NCI-H510A treated with DMSO at 0.1 percent for 48 hours (cell line): ENCODE data around the gene MACROD2.

ENCODE experiments used
- DNase-seq: peaks from one replicate; lab custom pipeline; 2025; lab: John Stamatoyannopoulos, UW

The MACROD2 gene

GRCh38 chr20:15224199-15224598, 1228.9 kb downstream of the MACROD2 start:
- DNase-seq, result no peak

- DNase-seq, result no peak
Observed at GRCh38 chr20:15227102-15227501, 1231.8 kb downstream of the MACROD2 start.

- no peak for DNase-seq
Observed at GRCh38 chr20:15232243-15232642, 1236.9 kb downstream of the MACROD2 start.

GRCh38 chr20:15235471-15236198, 1240.3 kb downstream of the MACROD2 start:
- DNase-seq, result no peak

GRCh38 chr20:15236812-15237211, 1241.5 kb downstream of the MACROD2 start:
- DNase-seq, result no peak

GRCh38 chr20:15239542-15240206, 1244.4 kb downstream of the MACROD2 start:
- DNase-seq, result no peak

- DNase-seq, result no peak
Observed at GRCh38 chr20:15240801-15241200, 1245.5 kb downstream of the MACROD2 start.

- DNase-seq, result no peak
Observed at GRCh38 chr20:15241681-15242080, 1246.4 kb downstream of the MACROD2 start.

GRCh38 chr20:15242773-15243172, 1247.5 kb downstream of the MACROD2 start:
- no peak for DNase-seq

GRCh38 chr20:15245896-15246295, 1250.6 kb downstream of the MACROD2 start:
- DNase-seq, result no peak

GRCh38 chr20:15248618-15249395, 1253.5 kb downstream of the MACROD2 start:
- DNase-seq, result no peak

- no peak for DNase-seq
Observed at GRCh38 chr20:15251171-15251570, 1255.9 kb downstream of the MACROD2 start.

- no peak for DNase-seq
Observed at GRCh38 chr20:15252304-15252703, 1257.0 kb downstream of the MACROD2 start.

GRCh38 chr20:15253431-15253830, 1258.1 kb downstream of the MACROD2 start:
- DNase-seq, result no peak

- DNase-seq, result no peak
Observed at GRCh38 chr20:15256676-15257568, 1261.6 kb downstream of the MACROD2 start.

- DNase-seq, result no peak
Observed at GRCh38 chr20:15257569-15257870, 1262.2 kb downstream of the MACROD2 start.

GRCh38 chr20:15265581-15266309, 1270.4 kb downstream of the MACROD2 start:
- DNase-seq, result no peak

GRCh38 chr20:15267935-15268334, 1272.6 kb downstream of the MACROD2 start:
- DNase-seq, result no peak

- DNase-seq, result no peak
Observed at GRCh38 chr20:15278041-15278440, 1282.7 kb downstream of the MACROD2 start.

GRCh38 chr20:15287329-15287728, 1292.0 kb downstream of the MACROD2 start:
- DNase-seq, result no peak

- DNase-seq, result no peak
Observed at GRCh38 chr20:15288106-15288505, 1292.8 kb downstream of the MACROD2 start.
